CD14-positive monocyte (primary cell): ENCODE measurements around the gene CFD. TPM values are rescaled to one million over a fixed set of nuclear protein-coding genes. Genes with fewer than 3 reads are reported as not detected.
A peak's percentile ranks its signal among the peaks of the same experiment; 100 is the strongest.

Experiments
- DNase-seq, 3 donors: peaks; one replicate each; pipeline ENCODE4 v3.0.0-alpha.2; 2011 to 2022
- H2AFZ ChIP-seq: 2 replicates; pipeline ENCODE4 v1.6.0; 2012; ENCODE audit warnings: mild to moderate bottlenecking, low read depth, low read length, inconsistent platforms; ENCODE audit not compliant: insufficient read depth, poor library complexity, severe bottlenecking
- H3K27ac ChIP-seq, 2 donors: 1 replicate in 1 of 2; 2 replicates in 1 of 2; pipeline ENCODE4 v1.5.1; 2012 to 2013; ENCODE audit warnings: low read length in 2 of 2, control low read depth in 1 of 2, inconsistent platforms in 1 of 2, low read depth in 1 of 2, mild to moderate bottlenecking in 1 of 2
- H3K27me3 ChIP-seq, 2 donors: one replicate each; pipeline versions ENCODE4 v1.6.0 to v1.6.1; 2011 to 2013; ENCODE audit warnings: low read length in 2 of 2; ENCODE audit not compliant: control insufficient read depth in 2 of 2, insufficient read depth in 2 of 2
- H3K36me3 ChIP-seq, 2 donors: replicated peaks in 1 of 2; 1 replicate in 1 of 2; 2 replicates in 1 of 2; pipeline versions ENCODE4 v1.5.1 to v1.6.1; 2012 to 2013; ENCODE audit warnings: low read length in 2 of 2, control low read depth in 1 of 2, inconsistent platforms in 1 of 2, mild to moderate bottlenecking in 1 of 2; ENCODE audit not compliant: insufficient read depth in 2 of 2, control insufficient read depth in 1 of 2
- H3K4me1 ChIP-seq, 2 donors: 1 replicate in 1 of 2; 2 replicates in 1 of 2; pipeline versions ENCODE4 v1.5.1 to v1.6.1; 2012 to 2013; ENCODE audit warnings: low read length in 2 of 2, control low read depth in 1 of 2, inconsistent platforms in 1 of 2, mild to moderate bottlenecking in 1 of 2, moderate library complexity in 1 of 2; ENCODE audit not compliant: insufficient read depth in 2 of 2, control insufficient read depth in 1 of 2
- H3K4me2 ChIP-seq: replicated peaks from 2 replicates; pipeline ENCODE3; 2012; ENCODE audit warnings: low read length, moderate library complexity, mild to moderate bottlenecking; ENCODE audit not compliant: poor library complexity, severe bottlenecking; ENCODE audit errors: extremely low read depth
- H3K4me3 ChIP-seq, 3 experiments: fragments of 200-600 bp in 1 of 3; sonication (generic) in 1 of 3; replicated peaks in 1 of 3; 1 replicate in 2 of 3; 2 replicates in 1 of 3; pipeline ENCODE4 v1.5.1; 2011 to 2013; ENCODE audit warnings: low read length in 3 of 3, mild to moderate bottlenecking in 3 of 3, control low read depth in 2 of 3, low read depth in 2 of 3, inconsistent platforms in 1 of 3, moderate library complexity in 1 of 3
- H3K79me2 ChIP-seq: 2 replicates; pipeline ENCODE4 v1.6.0; 2012; ENCODE audit warnings: mild to moderate bottlenecking, control low read depth, inconsistent platforms, low read length, moderate library complexity; ENCODE audit not compliant: insufficient read depth
- H3K9ac ChIP-seq: 2 replicates; pipeline ENCODE4 v1.6.0; 2017; ENCODE audit warnings: low read length, mild to moderate bottlenecking; ENCODE audit not compliant: insufficient read depth, poor library complexity, severe bottlenecking
- H3K9me3 ChIP-seq, 2 donors: replicated peaks in 1 of 2; 1 replicate in 1 of 2; 2 replicates in 1 of 2; pipeline versions ENCODE4 v1.5.1 to v1.6.1; 2012 to 2013; ENCODE audit warnings: low read length in 2 of 2, control low read depth in 1 of 2; ENCODE audit not compliant: control insufficient read depth in 1 of 2, insufficient read depth in 1 of 2
- H4K20me1 ChIP-seq: 2 replicates; pipeline ENCODE4 v1.6.0; 2012; ENCODE audit warnings: mild to moderate bottlenecking, low read length, control low read depth, moderate library complexity; ENCODE audit not compliant: insufficient read depth
- H3K27ac Mint-ChIP-seq, 7 donors: one replicate each; pipeline ENCODE4 v1.8.0; 2020; ENCODE audit warnings: mild to moderate bottlenecking in 7 of 7, mixed read lengths in 7 of 7, moderate library complexity in 6 of 7, inconsistent platforms in 2 of 7
- H3K27me3 Mint-ChIP-seq, 3 donors: one replicate each; pipeline ENCODE4 v1.8.0; 2021 to 2022; ENCODE audit warnings: low read depth in 3 of 3, mild to moderate bottlenecking in 3 of 3, mixed read lengths in 3 of 3, moderate library complexity in 3 of 3, inconsistent platforms in 1 of 3
- H3K36me3 Mint-ChIP-seq, 2 donors: one replicate each; pipeline ENCODE4 v1.8.0; 2020; ENCODE audit warnings: mixed read lengths in 2 of 2, inconsistent platforms in 1 of 2, mild to moderate bottlenecking in 1 of 2
- H3K4me1 Mint-ChIP-seq: one replicate; pipeline ENCODE4 v1.8.0; 2020; ENCODE audit warnings: mild to moderate bottlenecking, mixed read lengths
- H3K4me3 Mint-ChIP-seq, 2 donors: one replicate each; pipeline ENCODE4 v1.8.0; 2020; ENCODE audit warnings: mild to moderate bottlenecking in 2 of 2, mixed read lengths in 2 of 2, moderate library complexity in 1 of 2
- H3K9me3 Mint-ChIP-seq, 7 donors: one replicate each; pipeline ENCODE4 v1.8.0; 2020 to 2022; ENCODE audit warnings: mixed read lengths in 7 of 7, mild to moderate bottlenecking in 6 of 7, moderate library complexity in 6 of 7, inconsistent platforms in 2 of 7
- WGBS: methylation state at CpG from one replicate; pipeline ENCODE4 v1.1.5; 2013; ENCODE audit warnings: missing lambda C conversion rate; ENCODE audit not compliant: insufficient coverage; 5-methylcytosine and 5-hydroxymethylcytosine counted together
- intact Hi-C, 2 donors: fragments of 100-400 bp; cut with micrococcal nuclease; formaldehyde crosslinking; loops; one replicate each; pipeline versions ENCODE4 v1.15.0 to v1.15.1; 2023
- polyA plus RNA-seq, 3 donors: library from polyadenylated mRNA; depleted of rRNA in 1 of 3; unstranded in 2 of 3; stranded (reverse) in 1 of 3; fragments of 300-500 nt in 2 of 3; fragments of >200 nt in 1 of 3; fragmentation: Illumina TruSeq in 2 of 3; gene quantifications; 1 replicate in 2 of 3; 2 replicates in 1 of 3; pipeline ENCODE4 v1.2.3, GENCODE V29; 2012 to 2021
- TF ChIP-seq, protein P1 (sequence below): fragments of 200-600 bp; IDR thresholded peaks from one replicate; pipeline ENCODE4 v1.8.0; 2022; ENCODE audit warnings: antibody characterized with exemption, mild to moderate bottlenecking

CFD gene
- polyA plus RNA-seq, 3 donors: 272 to 862 (median 654) TPM

DNA sequence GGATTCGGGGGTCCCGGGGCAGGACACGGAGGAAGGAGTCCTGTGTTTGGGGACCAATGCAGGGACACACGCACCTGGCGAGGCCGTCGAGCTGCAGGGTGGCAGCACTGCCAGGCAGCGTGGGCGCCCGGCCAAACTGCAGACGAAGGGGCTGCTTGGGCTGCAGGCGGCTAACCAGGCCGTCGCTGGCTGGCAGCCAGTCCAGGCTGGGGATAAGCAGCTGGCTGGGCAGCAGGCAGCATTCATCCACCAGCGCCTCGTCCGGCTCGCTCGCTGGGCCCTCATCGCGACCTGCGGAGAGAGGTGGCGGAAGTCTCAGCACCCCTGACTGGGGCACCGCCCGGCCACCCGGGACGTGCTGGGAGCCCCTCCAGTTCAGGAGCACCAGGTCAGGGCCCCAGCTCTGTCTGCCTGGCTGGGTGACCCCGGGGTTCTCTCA is 11.5 kb downstream of the CFD start:
- intact Hi-C loops: no loop called here
- H3K27ac Mint-ChIP-seq: no peak overlapping the region
- Histone ChIP-seq H3K4me1 (peaks cover 8 to 10% of the 10 kb centered on the region in 2 donors), H3K36me3 (peaks cover 10 to 29% of the 10 kb centered on the region in 2 donors), H3K79me2 (no peaks in the 10 kb centered on the region), H3K4me3 (no peak overlapping the region), H3K27me3 (peaks cover 0 to 6% of the 10 kb centered on the region in 2 donors), H3K9me3 (no peaks in the 10 kb centered on the region), H3K4me2 (no peak overlapping the region), H2AFZ (no peak overlapping the region), H4K20me1 (peaks cover 44% of the 10 kb centered on the region), H3K27ac (no peak overlapping the region), H3K9ac (no peak overlapping the region)
- H3K4me1 Mint-ChIP-seq: peaks cover 6% of the 10 kb centered on the region
- H3K9me3 Mint-ChIP-seq: no peaks in the 10 kb centered on the region
- DNase-seq: no peak
- WGBS: 98% methylated on average over 27 of the region's 28 CpGs
- H3K27me3 Mint-ChIP-seq: peaks cover 0 to 3% (median 2%) of the 10 kb centered on the region in 3 donors
- no peak overlapping the region for H3K4me3 Mint-ChIP-seq
- TF ChIP-seq, protein P1, sequence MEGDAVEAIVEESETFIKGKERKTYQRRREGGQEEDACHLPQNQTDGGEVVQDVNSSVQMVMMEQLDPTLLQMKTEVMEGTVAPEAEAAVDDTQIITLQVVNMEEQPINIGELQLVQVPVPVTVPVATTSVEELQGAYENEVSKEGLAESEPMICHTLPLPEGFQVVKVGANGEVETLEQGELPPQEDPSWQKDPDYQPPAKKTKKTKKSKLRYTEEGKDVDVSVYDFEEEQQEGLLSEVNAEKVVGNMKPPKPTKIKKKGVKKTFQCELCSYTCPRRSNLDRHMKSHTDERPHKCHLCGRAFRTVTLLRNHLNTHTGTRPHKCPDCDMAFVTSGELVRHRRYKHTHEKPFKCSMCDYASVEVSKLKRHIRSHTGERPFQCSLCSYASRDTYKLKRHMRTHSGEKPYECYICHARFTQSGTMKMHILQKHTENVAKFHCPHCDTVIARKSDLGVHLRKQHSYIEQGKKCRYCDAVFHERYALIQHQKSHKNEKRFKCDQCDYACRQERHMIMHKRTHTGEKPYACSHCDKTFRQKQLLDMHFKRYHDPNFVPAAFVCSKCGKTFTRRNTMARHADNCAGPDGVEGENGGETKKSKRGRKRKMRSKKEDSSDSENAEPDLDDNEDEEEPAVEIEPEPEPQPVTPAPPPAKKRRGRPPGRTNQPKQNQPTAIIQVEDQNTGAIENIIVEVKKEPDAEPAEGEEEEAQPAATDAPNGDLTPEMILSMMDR: no peak
- peaks cover 33 to 55% of the 10 kb centered on the region in 2 donors for H3K36me3 Mint-ChIP-seq

DNA sequence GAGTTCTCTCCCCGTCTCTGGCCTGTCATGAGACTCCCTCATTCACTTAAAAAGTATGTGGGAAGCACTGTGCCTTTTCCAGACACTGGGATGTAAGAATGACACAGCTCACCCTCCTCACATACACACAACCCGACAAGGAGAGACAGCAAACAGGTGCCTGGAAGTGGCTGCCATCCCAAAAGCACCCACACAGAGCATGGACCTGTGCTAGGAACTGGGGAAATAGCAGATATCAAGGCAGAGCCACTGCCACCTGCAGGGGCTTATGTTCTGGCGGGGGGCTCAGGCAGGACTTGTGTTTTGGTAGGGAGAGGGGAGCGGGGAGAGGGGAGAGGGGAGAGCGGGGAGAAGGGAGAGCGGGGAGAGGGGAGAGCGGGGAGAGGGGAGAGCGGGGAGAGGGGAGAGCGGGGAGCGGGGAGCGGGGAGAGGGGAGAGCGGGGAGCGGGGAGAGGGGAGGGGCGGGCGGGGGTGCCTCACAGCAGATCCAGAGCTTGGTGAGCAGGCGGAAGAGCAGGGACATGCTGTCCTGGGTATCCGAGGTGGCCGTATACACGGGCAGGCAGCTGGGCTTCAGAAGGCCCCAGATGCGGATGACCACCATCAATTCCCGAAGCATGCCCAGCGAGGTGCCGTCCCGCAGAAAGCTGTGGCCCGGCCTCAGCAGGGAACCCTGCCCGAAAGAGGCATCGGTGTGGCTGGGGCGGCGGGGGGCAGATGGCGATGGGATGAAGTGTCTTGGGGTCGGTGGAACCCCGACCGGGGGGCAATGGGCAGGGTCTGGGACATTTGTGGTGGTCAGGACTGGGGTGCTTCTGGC is 12.2 kb downstream of the CFD start:
- TF ChIP-seq, protein P1: no peak
- peak overlapping the region in 1 of 2 donors; percentile 47 for H3K27ac ChIP-seq
- WGBS: 97% methylated on average over 11 of the region's 33 CpGs
- intact Hi-C loops: loop anchor here in 1 of 2 donors (1.0 kb wide), 1 partner anchor 9 kb away; no protein-coding TSS in a partner anchor
- no peak overlapping the region for H3K9ac ChIP-seq
- H2AFZ ChIP-seq: no peak overlapping the region
- peaks cover 8 to 10% of the 10 kb centered on the region in 2 donors for H3K4me1 ChIP-seq
- Mint-ChIP-seq H3K27ac (peak overlapping the region in 1 of 7 donors; percentile 74), H3K4me1 (peaks cover 6% of the 10 kb centered on the region), H3K9me3 (no peaks in the 10 kb centered on the region), H3K36me3 (peaks cover 36 to 61% of the 10 kb centered on the region in 2 donors), H3K4me3 (no peak overlapping the region), H3K27me3 (peaks cover 0 to 3% (median 2%) of the 10 kb centered on the region in 3 donors)
- peak in 1 of 3 donors; percentile 41 for DNase-seq
- H3K36me3 ChIP-seq: peaks cover 13 to 34% of the 10 kb centered on the region in 2 donors
- H3K4me2 ChIP-seq: no peak overlapping the region
- H3K4me3 ChIP-seq: no peak overlapping the region
- peaks cover 0 to 6% of the 10 kb centered on the region in 2 donors for H3K27me3 ChIP-seq
- H3K9me3 ChIP-seq: no peaks in the 10 kb centered on the region
- H4K20me1 ChIP-seq: peaks cover 39% of the 10 kb centered on the region
- no peaks in the 10 kb centered on the region for H3K79me2 ChIP-seq
